ENCODE results near the gene GPATCH2. TPM values are rescaled to one million over a fixed set of nuclear protein-coding genes. Genes with fewer than 3 reads are reported as not detected.
"Not testable (repeated sequence)": the region's sequence is repeated elsewhere in the genome, so short reads cannot be mapped to it uniquely, and the experiment has no call there.

Gene GPATCH2
- total RNA-seq, 1 donor from 2014 or later = 39.3 TPM

DNA sequence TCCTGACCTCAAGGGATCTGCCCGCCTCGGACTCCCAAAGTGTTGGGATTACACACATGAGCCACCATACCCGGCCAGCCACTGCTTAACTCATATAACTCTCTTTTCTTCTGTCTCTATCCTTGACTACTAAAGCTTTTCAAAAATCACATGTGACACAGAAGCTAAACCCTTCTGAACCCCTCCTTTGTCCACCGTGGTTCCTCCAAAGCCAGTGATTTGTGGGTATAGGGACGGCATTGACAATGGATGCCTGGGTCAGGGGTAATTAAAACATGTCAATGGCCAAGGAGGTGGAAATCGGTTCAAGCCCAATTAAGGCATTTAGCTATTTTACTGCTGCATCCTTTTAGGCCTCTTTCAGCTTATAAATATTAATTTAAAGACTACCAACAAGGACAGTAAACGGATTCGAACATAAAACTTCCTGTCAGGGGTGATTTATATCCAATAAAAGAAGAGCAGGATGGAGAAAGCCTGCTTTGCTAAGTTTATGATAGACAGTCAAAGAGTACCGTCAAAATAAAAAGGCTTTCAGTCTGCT lies 242.3 kb downstream of the GPATCH2 start:
- Mint-ChIP-seq H3K4me3 (no peak overlapping the region), H3K27ac (no peak overlapping the region), H3K27me3 (ENCODE audit: insufficient read depth, low read depth) (peaks cover 10% of the 10 kb centered on the region), H3K4me1 (peaks cover 3% of the 10 kb centered on the region), H3K36me3 (no peaks in the 10 kb centered on the region), H3K9me3 (peaks cover 10% of the 10 kb centered on the region)
- peaks cover 3% of the 10 kb centered on the region for H3K27me3 ChIP-seq
- H3F3A ChIP-seq (ENCODE audit: low read depth) = no peaks in the 10 kb centered on the region
- H3K4me1 ChIP-seq = no peaks in the 10 kb centered on the region
- H3K4me3 ChIP-seq = no peak overlapping the region
- H4K20me1 ChIP-seq (ENCODE audit: low read depth) = no peaks in the 10 kb centered on the region
- no peak overlapping the region for H3K9ac ChIP-seq
- no peaks in the 10 kb centered on the region for H3K36me3 ChIP-seq
- no peak overlapping the region for H2AFZ ChIP-seq (replicated peaks)
- no peak for TF ChIP-seq EZH2phosphoT487 (IDR thresholded peaks at IDR 0.05)
- TF ChIP-seq, protein P1, sequence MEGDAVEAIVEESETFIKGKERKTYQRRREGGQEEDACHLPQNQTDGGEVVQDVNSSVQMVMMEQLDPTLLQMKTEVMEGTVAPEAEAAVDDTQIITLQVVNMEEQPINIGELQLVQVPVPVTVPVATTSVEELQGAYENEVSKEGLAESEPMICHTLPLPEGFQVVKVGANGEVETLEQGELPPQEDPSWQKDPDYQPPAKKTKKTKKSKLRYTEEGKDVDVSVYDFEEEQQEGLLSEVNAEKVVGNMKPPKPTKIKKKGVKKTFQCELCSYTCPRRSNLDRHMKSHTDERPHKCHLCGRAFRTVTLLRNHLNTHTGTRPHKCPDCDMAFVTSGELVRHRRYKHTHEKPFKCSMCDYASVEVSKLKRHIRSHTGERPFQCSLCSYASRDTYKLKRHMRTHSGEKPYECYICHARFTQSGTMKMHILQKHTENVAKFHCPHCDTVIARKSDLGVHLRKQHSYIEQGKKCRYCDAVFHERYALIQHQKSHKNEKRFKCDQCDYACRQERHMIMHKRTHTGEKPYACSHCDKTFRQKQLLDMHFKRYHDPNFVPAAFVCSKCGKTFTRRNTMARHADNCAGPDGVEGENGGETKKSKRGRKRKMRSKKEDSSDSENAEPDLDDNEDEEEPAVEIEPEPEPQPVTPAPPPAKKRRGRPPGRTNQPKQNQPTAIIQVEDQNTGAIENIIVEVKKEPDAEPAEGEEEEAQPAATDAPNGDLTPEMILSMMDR (IDR thresholded peaks at IDR 0.05) = no peak
- TF ChIP-seq EZH2 (IDR thresholded peaks at IDR 0.05) = no peak
- DNase-seq (ENCODE audit: low spot score) = no peak
- no peaks in the 10 kb centered on the region for H3K79me2 ChIP-seq (ENCODE audit: low read depth)
- H3K4me2 ChIP-seq = no peak overlapping the region
- H3K9me3 ChIP-seq (ENCODE audit: low read depth) = no peaks in the 10 kb centered on the region
- no peak overlapping the region for H3K27ac ChIP-seq

DNA sequence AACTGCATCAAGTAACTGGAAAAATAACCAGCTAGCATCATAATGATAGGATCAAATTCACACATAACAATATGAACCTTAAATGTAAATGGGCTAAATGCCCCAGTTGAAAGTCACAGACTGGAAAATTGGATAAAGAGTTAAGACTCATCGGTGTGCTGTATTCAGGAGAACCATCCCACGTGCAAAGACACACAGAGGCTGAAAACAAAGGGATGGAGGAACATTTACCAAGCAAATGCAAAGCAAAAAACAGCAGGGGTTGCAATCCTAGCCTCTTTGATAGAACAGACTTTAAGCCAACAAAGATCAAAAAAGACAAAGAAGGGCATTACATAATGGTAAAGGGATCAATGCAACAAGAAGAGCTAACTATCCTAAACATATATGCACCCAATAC lies 249.1 kb downstream of the GPATCH2 start:
- not testable (repeated sequence) for H3K4me1 Mint-ChIP-seq; H3K27ac ChIP-seq; H2AFZ ChIP-seq (replicated peaks); H3K9ac ChIP-seq; H3K4me2 ChIP-seq; H3K36me3 ChIP-seq; H3K9me3 ChIP-seq (ENCODE audit: low read depth); H3K4me1 ChIP-seq; H4K20me1 ChIP-seq (ENCODE audit: low read depth); H3F3A ChIP-seq (ENCODE audit: low read depth); H3K36me3 Mint-ChIP-seq; H3K79me2 ChIP-seq (ENCODE audit: low read depth); H3K4me3 ChIP-seq; H3K4me3 Mint-ChIP-seq
- peaks cover 42% of the 10 kb centered on the region for H3K9me3 Mint-ChIP-seq
- peak; percentile 71 for TF ChIP-seq EZH2phosphoT487 (IDR thresholded peaks at IDR 0.05)
- H3K27me3 Mint-ChIP-seq (ENCODE audit: insufficient read depth, low read depth) = peaks cover 11% of the 10 kb centered on the region
- peaks cover 23% of the 10 kb centered on the region for H3K27me3 ChIP-seq
- peak; percentile 85 for DNase-seq (ENCODE audit: low spot score)
- H3K27ac Mint-ChIP-seq = peak overlapping the region; percentile 27

DNA sequence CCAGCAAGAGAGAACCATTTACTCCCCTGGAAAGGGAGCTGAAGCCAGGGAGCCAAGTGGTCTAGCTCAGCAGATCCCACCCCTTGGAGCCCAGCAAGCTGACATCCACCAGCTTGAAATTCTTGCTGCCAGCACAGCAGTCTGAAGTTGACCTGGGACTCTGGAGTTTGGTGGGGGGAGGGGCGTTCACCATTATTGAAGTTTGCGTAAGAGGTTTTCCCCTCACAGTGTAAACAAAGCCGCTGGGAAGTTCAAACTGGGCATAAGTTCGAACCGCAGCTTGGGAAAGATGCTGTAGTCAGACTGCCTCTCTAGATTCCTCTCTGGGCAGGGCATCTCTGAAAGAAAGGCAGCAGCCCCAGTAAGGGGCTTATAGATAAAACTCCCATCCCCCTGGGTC lies 251.1 kb downstream of the GPATCH2 start:
- not testable (repeated sequence) for H4K20me1 ChIP-seq (ENCODE audit: low read depth); H3K4me3 ChIP-seq; H3K27ac Mint-ChIP-seq; H3K4me1 ChIP-seq; H3K36me3 Mint-ChIP-seq; H3K4me1 Mint-ChIP-seq; H3K27ac ChIP-seq; H3K4me3 Mint-ChIP-seq; H3K9ac ChIP-seq; H3K36me3 ChIP-seq; H3K9me3 ChIP-seq (ENCODE audit: low read depth); H3F3A ChIP-seq (ENCODE audit: low read depth); H3K4me2 ChIP-seq; DNase-seq (ENCODE audit: low spot score); H3K79me2 ChIP-seq (ENCODE audit: low read depth); H3K27me3 Mint-ChIP-seq (ENCODE audit: insufficient read depth, low read depth); H2AFZ ChIP-seq (replicated peaks)
- H3K9me3 Mint-ChIP-seq = peaks cover 43% of the 10 kb centered on the region
- peaks cover 23% of the 10 kb centered on the region for H3K27me3 ChIP-seq

DNA sequence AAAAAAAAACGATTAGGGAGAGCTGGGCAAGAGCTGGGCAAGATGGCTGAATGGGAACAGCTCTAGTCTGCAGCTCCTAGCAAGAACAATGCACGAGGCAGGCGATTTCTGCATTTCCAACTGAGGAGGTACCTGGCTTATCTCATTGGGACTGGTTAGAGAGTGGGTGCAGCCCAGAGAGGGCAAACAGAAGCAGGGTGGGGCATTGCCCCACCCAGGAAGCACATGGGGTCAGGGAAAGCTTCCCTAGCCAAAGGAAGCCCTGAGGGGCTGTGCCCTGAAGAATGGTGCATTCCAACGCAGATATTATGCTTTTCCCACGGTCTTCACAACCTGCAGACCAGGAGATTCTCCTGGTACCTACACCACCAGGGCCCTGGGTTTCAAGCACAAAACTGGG lies 251.6 kb downstream of the GPATCH2 start:
- Histone ChIP-seq H3K4me3 (no peak overlapping the region), H3K27me3 (peaks cover 23% of the 10 kb centered on the region), H3K4me1 (peaks cover 2% of the 10 kb centered on the region), H3K9me3 (ENCODE audit: low read depth) (peaks cover 7% of the 10 kb centered on the region), H3K4me2 (no peak overlapping the region), H3K27ac (no peak overlapping the region), H3F3A (ENCODE audit: low read depth) (peaks cover 6% of the 10 kb centered on the region), H3K9ac (no peak overlapping the region), H3K36me3 (no peaks in the 10 kb centered on the region), H3K79me2 (ENCODE audit: low read depth) (no peaks in the 10 kb centered on the region), H2AFZ (replicated peaks) (no peak overlapping the region), H4K20me1 (ENCODE audit: low read depth) (no peaks in the 10 kb centered on the region)
- Mint-ChIP-seq H3K27me3 (ENCODE audit: insufficient read depth, low read depth) (peaks cover 9% of the 10 kb centered on the region), H3K4me3 (no peak overlapping the region), H3K4me1 (peaks cover 9% of the 10 kb centered on the region), H3K9me3 (peaks cover 42% of the 10 kb centered on the region), H3K27ac (no peak overlapping the region), H3K36me3 (peaks cover 2% of the 10 kb centered on the region)
- TF ChIP-seq EZH2phosphoT487 (IDR thresholded peaks at IDR 0.05) (no peak), EZH2 (IDR thresholded peaks at IDR 0.05) (no peak)
- TF ChIP-seq, protein P1 (IDR thresholded peaks at IDR 0.05) = no peak
- no peak for DNase-seq (ENCODE audit: low spot score)

Other genes starting within 250 kb of the GPATCH2 start
- gene SPATA17, start 254 bp upstream of the GPATCH2 start, total RNA-seq (ENCODE audit: low replicate concordance) = 1.6 and 2.1 TPM in 2 replicates